A549 (cell line): ENCODE data around the gene ANGEL2. TPM values are rescaled to one million over a fixed set of nuclear protein-coding genes. Genes with fewer than 3 reads are reported as not detected.

Source experiments
- ATAC-seq, 2 experiments: fragments of 200-7000 bp in 1 of 2; fragments of >200 bp in 1 of 2; cut with Nextera tagmentation in 1 of 2; cut with Tn5 transposase in 1 of 2; 3 replicates each; pipeline versions ENCODE4 v1.8.0 to v1.9.1; 2018 to 2020; ENCODE audit warnings: mild to moderate bottlenecking in 1 of 2, moderate library complexity in 1 of 2
- CTCF ChIA-PET: fragments of 300-600 bp; sonication (Branson Sonifier 250); formaldehyde crosslinking; extraction: SDS; loops from one replicate; lab custom pipeline; 2021; ENCODE audit warnings: antibody characterized with exemption, inconsistent platforms; lab: Yijun Ruan, JAX
- POLR2A ChIA-PET: fragments of 350-600 bp; formaldehyde crosslinking; extraction: SDS; loops from one replicate; lab custom pipeline; 2021; ENCODE audit warnings: antibody characterized with exemption, inconsistent platforms; lab: Yijun Ruan, JAX
- DNase-seq, 2 experiments: peaks; one replicate each; pipeline versions ENCODE4 v3.0.0 to v3.0.0-alpha.2; 2011 to 2016; ENCODE audit warnings: low read depth in 1 of 2, low spot score in 1 of 2
- FAIRE-seq: peaks from 2 replicates; lab custom pipeline; 2011; peaks lifted over from hg19 to GRCh38; lab: Jason Lieb, UNC
- H3K27ac ChIP-seq, 2 experiments: fragments of >200 bp; sonication (Bioruptor Twin); formaldehyde crosslinking; 3 replicates each; pipeline ENCODE4 v1.5.1; 2016 to 2017
- H3K4me1 ChIP-seq: fragments of >200 bp; sonication (Bioruptor Twin); formaldehyde crosslinking; 3 replicates; pipeline ENCODE4 v1.6.1; 2016
- H3K4me2 ChIP-seq: fragments of >200 bp; sonication (Bioruptor Twin); formaldehyde crosslinking; 3 replicates; pipeline ENCODE4 v1.6.1; 2016
- H3K4me3 ChIP-seq: fragments of >200 bp; sonication (Bioruptor Twin); formaldehyde crosslinking; 3 replicates; pipeline ENCODE4 v1.5.1; 2016
- H3K9me3 ChIP-seq: fragments of >200 bp; sonication (Bioruptor Twin); formaldehyde crosslinking; 3 replicates; pipeline ENCODE4 v1.6.1; 2016
- ATOH8 ChIP-seq: fragments of 250-450 bp; sonication (Bioruptor Pico); IDR thresholded peaks from 2 replicates; pipeline ENCODE4 v1.5.0; 2020; ENCODE audit warnings: low read depth, mild to moderate bottlenecking, moderate library complexity
- CBX8 ChIP-seq: fragments of 200-600 bp; sonication (generic); IDR thresholded peaks from 2 replicates; pipeline ENCODE4 v1.6.1; 2016
- CHD4 ChIP-seq: fragments of 200-600 bp; sonication (generic); IDR thresholded peaks from 2 replicates; pipeline ENCODE4 v1.6.1; 2016; ENCODE audit warnings: antibody characterized with exemption, mild to moderate bottlenecking, borderline replicate concordance
- CTCF ChIP-seq: fragments of >200 bp; sonication (Bioruptor Twin); formaldehyde crosslinking; IDR thresholded peaks from 3 replicates; pipeline ENCODE4 v1.5.1; 2016
- ELK1 ChIP-seq: fragments of 150-350 bp; IDR thresholded peaks from 2 replicates; pipeline ENCODE4 v1.6.1; 2014; ENCODE audit warnings: low read depth, mild to moderate bottlenecking, low read length
- EP300 ChIP-seq, 2 experiments: fragments of >200 bp; sonication (Bioruptor Twin); formaldehyde crosslinking; IDR thresholded peaks; 2 replicates in 1 of 2; 3 replicates in 1 of 2; pipeline ENCODE4 v1.6.1; 2016 to 2017
- FOSB ChIP-seq: fragments of 250-450 bp; sonication (Bioruptor Pico); IDR thresholded peaks from 2 replicates; pipeline ENCODE4 v1.5.0; 2020; ENCODE audit warnings: mild to moderate bottlenecking, moderate library complexity
- FOSL2 ChIP-seq, 2 experiments: fragments of 450-650 bp in 1 of 2; fragments of >200 bp in 1 of 2; sonication (Bioruptor Twin) in 1 of 2; formaldehyde crosslinking; IDR thresholded peaks; 2 replicates each; pipeline versions ENCODE4 v1.5.0 to v1.6.1; 2016 to 2020; ENCODE audit warnings: mild to moderate bottlenecking in 1 of 2, moderate library complexity in 1 of 2
- HES2 ChIP-seq: fragments of >200 bp; sonication (Bioruptor Twin); formaldehyde crosslinking; IDR thresholded peaks from 2 replicates; pipeline ENCODE4 v1.6.1; 2016
- HOXB13 ChIP-seq: fragments of 250-450 bp; sonication (Bioruptor Pico); IDR thresholded peaks from 2 replicates; pipeline ENCODE4 v1.5.0; 2020; ENCODE audit warnings: low read depth, mild to moderate bottlenecking, moderate library complexity
- JUN ChIP-seq, 2 experiments: fragments of >200 bp; sonication (Bioruptor Twin); formaldehyde crosslinking; IDR thresholded peaks; 2 replicates in 1 of 2; 3 replicates in 1 of 2; pipeline ENCODE4 v1.6.1; 2016 to 2017
- KDM1A ChIP-seq: fragments of 200-600 bp; sonication (generic); IDR thresholded peaks from 2 replicates; pipeline ENCODE4 v1.6.1; 2016; ENCODE audit warnings: low read depth, mild to moderate bottlenecking
- MAFK ChIP-seq: fragments of 450-650 bp; IDR thresholded peaks from 2 replicates; pipeline ENCODE4 v1.6.1; 2014; ENCODE audit not compliant: partially characterized antibody
- MAZ ChIP-seq: fragments of 150-350 bp; IDR thresholded peaks from 2 replicates; pipeline ENCODE4 v1.6.1; 2014; ENCODE audit warnings: antibody characterized with exemption, low read depth, low read length, borderline replicate concordance
- PHF8 ChIP-seq: fragments of 200-600 bp; sonication (generic); IDR thresholded peaks from 2 replicates; pipeline ENCODE4 v1.6.1; 2016; ENCODE audit warnings: low read depth, mild to moderate bottlenecking, antibody characterized with exemption, moderate library complexity, borderline replicate concordance
- POLR2A ChIP-seq: IDR thresholded peaks from 2 replicates; pipeline ENCODE4 v1.6.1; 2012; ENCODE audit warnings: mild to moderate bottlenecking, low read length
- RCOR1 ChIP-seq: fragments of 150-350 bp; IDR thresholded peaks from 2 replicates; pipeline ENCODE4 v1.6.1; 2014; ENCODE audit warnings: antibody characterized with exemption, low read length, low read depth
- SMC3 ChIP-seq: fragments of >200 bp; sonication (Bioruptor Twin); formaldehyde crosslinking; IDR thresholded peaks from 3 replicates; pipeline ENCODE4 v1.6.1; 2018; ENCODE audit warnings: inconsistent platforms
- ZFP36 ChIP-seq: fragments of 450-650 bp; IDR thresholded peaks from 2 replicates; pipeline ENCODE4 v1.6.1; 2014; ENCODE audit warnings: borderline replicate concordance; ENCODE audit not compliant: partially characterized antibody
- WGBS: methylation state at CpG from one replicate; pipeline ENCODE4 v1.1.6; 2017; ENCODE audit errors: missing lambda C conversion rate; 5-methylcytosine and 5-hydroxymethylcytosine counted together
- polyA plus RNA-seq, 4 experiments: library from polyadenylated mRNA; depleted of rRNA in 3 of 4; stranded (reverse); fragments of >200 nt; fragmentation: RNase III in 1 of 4; extraction: RNeasy Plus Mini Kit Qiagen cat#74134 plus additional on column Dnase treatment in 1 of 4; gene quantifications; 2 replicates in 3 of 4; 3 replicates in 1 of 4; pipeline ENCODE4 v1.2.3, GENCODE V29; 2011 to 2017

The ANGEL2 gene
- polyA plus RNA-seq, 2 of the 4 experiments (the other 2 are of a cell fraction) = 20.4 to 38.9 TPM

- H3K4me3 ChIP-seq = no peak overlapping the region
- H3K4me2 ChIP-seq = no peak overlapping the region
- DNase-seq = no peak
- H3K4me1 ChIP-seq = peaks cover 7% of the 10 kb centered on the region; the same call in 1 of the 3 replicates
- WGBS = 89% methylated on average over 6 of the region's 6 CpGs
- no peak for ATAC-seq
- FAIRE-seq = no peak
- no peaks in the 10 kb centered on the region for H3K9me3 ChIP-seq
- CTCF ChIA-PET = interaction anchor here (1.4 to 2.3 kb wide), 3 partner anchors 12 to 290 kb away, joined by 3 to 9 read pairs (median 4); no protein-coding TSS in a partner anchor
- POLR2A ChIA-PET = no interaction called here
- H3K27ac ChIP-seq = no peak overlapping the region
- TF ChIP-seq FOSB (CRISPR knock-in tag) = no peak
- no peak for TF ChIP-seq HOXB13 (CRISPR knock-in tag)
- TF ChIP-seq FOSL2 (IDR thresholded peaks at IDR 0.05) = no peak
- no peak for TF ChIP-seq FOSL2 (CRISPR knock-in tag; IDR thresholded peaks at IDR 0.05)
- TF ChIP-seq JUN (IDR thresholded peaks at IDR 0.05) = no peak
- no peak for TF ChIP-seq POLR2A
- TF ChIP-seq SMC3 = no peak
- TF ChIP-seq ZFP36 = no peak
- no peak for TF ChIP-seq HES2
- TF ChIP-seq EP300 (IDR thresholded peaks at IDR 0.05) = no peak
- TF ChIP-seq ATOH8 (CRISPR knock-in tag) = no peak
- no peak for TF ChIP-seq CTCF
- TF ChIP-seq ELK1 = no peak
Observed at GRCh38 chr1:212954514-212954913, 61.2 kb downstream of the ANGEL2 start.

- H3K4me2 ChIP-seq = no peak overlapping the region
- FAIRE-seq = no peak
- TF ChIP-seq SMC3 (no peak), EP300 (IDR thresholded peaks at IDR 0.05) (no peak)
Observed at GRCh38 chr1:212953321-212953720, 62.3 kb downstream of the ANGEL2 start.

GRCh38 chr1:212952641-212952976 is 63.1 kb downstream of the ANGEL2 start:
- H3K9me3 ChIP-seq = no peaks in the 10 kb centered on the region
- WGBS = 89% methylated on average over 8 of the region's 8 CpGs
- FAIRE-seq = no peak
- no peak overlapping the region for H3K27ac ChIP-seq
- no peak for ATAC-seq
- TF ChIP-seq MAZ = no peak
- no peak for TF ChIP-seq MAFK
- TF ChIP-seq CHD4 = no peak
- no peak for TF ChIP-seq ELK1
- no peak for TF ChIP-seq SMC3
- no peak for TF ChIP-seq CBX8
- no peak for TF ChIP-seq PHF8
- TF ChIP-seq KDM1A = no peak
- no peak for TF ChIP-seq RCOR1
- DNase-seq = no peak
- POLR2A ChIA-PET = no interaction called here
- H3K4me2 ChIP-seq = no peak overlapping the region
- H3K4me3 ChIP-seq = no peak overlapping the region
- CTCF ChIA-PET = interaction anchor here (2.1 kb wide), 1 partner anchor 288 kb away, joined by 4 read pairs; no protein-coding TSS in a partner anchor
- peaks cover 7% of the 10 kb centered on the region; the same call in 1 of the 3 replicates for H3K4me1 ChIP-seq

More at GRCh38 chr1:212953321-212953720, 62.3 kb downstream of the ANGEL2 start:
- DNase-seq (no peak), ATAC-seq (no peak)
- ChIA-PET POLR2A (no interaction called here), CTCF (interaction anchor here (1.2 to 2.3 kb wide), 4 partner anchors 11 to 289 kb away, joined by 3 to 9 read pairs (median 4); no protein-coding TSS in a partner anchor)
- no peaks in the 10 kb centered on the region for H3K9me3 ChIP-seq
- 86% methylated on average over 3 of the region's 3 CpGs for WGBS
- H3K4me1 ChIP-seq = peaks cover 7% of the 10 kb centered on the region; the same call in 1 of the 3 replicates
- H3K27ac ChIP-seq = no peak overlapping the region
- no peak overlapping the region for H3K4me3 ChIP-seq
